ENCODE data around the gene OGG1. TPM values are rescaled to one million over a fixed set of nuclear protein-coding genes. Genes with fewer than 3 reads are reported as not detected.

OGG1 gene
- total and polyA plus RNA-seq, 9 of the 15 experiments (the other 6 are each of a cell fraction or from before 2014, with no cell fraction given), result 6.6 to 33.0 (median 24.4) TPM

- TF ChIP-seq MAFF (IDR thresholded peaks at IDR 0.05; ENCODE audit: low read length) (peak; percentile 1; the same call in 1 of the 2 replicates), CUX1 (CRISPR knock-in tag; IDR thresholded peaks at IDR 0.05) (no peak), PHF20 (IDR thresholded peaks at IDR 0.05; ENCODE audit: partially characterized antibody) (peak; percentile 95), ZBTB43 (CRISPR knock-in tag; IDR thresholded peaks at IDR 0.05) (no peak; the same call in 1 of the 2 replicates), KAT7 (CRISPR knock-in tag; IDR thresholded peaks at IDR 0.05; ENCODE audit: borderline replicate concordance) (peak; percentile 33; the same call in 1 of the 2 replicates), EP300 (IDR thresholded peaks at IDR 0.05; ENCODE audit: low read length) (no peak), HNRNPL (IDR thresholded peaks at IDR 0.05; ENCODE audit: low read depth, low read length) (0 out of 2 replicates have a peak, but pooled peaks have one; percentile 39), SMAD1 (IDR thresholded peaks at IDR 0.05; ENCODE audit: low read depth, low read length, partially characterized antibody) (peak; percentile 6), PBX2 (CRISPR knock-in tag; IDR thresholded peaks at IDR 0.05; ENCODE audit: low read depth) (no peak), PBX2 (tag; conservative IDR thresholded peaks at IDR 0.05; ENCODE audit: low read depth) (no peak), THRB (CRISPR knock-in tag; conservative IDR thresholded peaks at IDR 0.05) (peak; percentile 70), CBX2 (IDR thresholded peaks at IDR 0.05; ENCODE audit: insufficient read depth, low read length, poor library complexity, severe bottlenecking) (no peak), NFRKB (IDR thresholded peaks at IDR 0.05; ENCODE audit: low read depth) (peak; percentile 65; the same call in 1 of the 2 replicates), E2F6 (IDR thresholded peaks at IDR 0.05; ENCODE audit: borderline replicate concordance in 1 of 2, extremely low read depth in 1 of 2, insufficient read depth in 1 of 2, insufficient read length in 1 of 2, low read depth in 1 of 2, low read length in 1 of 2, poor library complexity in 1 of 2, severe bottlenecking in 1 of 2) (no peak)
Measured at GRCh38 chr3:9793161-9793781, 43.5 kb downstream of the OGG1 start (continued).
